C4-2B (cell line): ENCODE results near the gene FGFRL1.
A peak's percentile ranks its signal among the peaks of the same experiment; 100 is the strongest.

Source experiments
- H3K27ac ChIP-seq: fragments of 450-650 bp; 2 replicates; pipeline ENCODE4 v1.5.1; 2017
- ZFX ChIP-seq: fragments of 450-650 bp; IDR thresholded peaks from 2 replicates; pipeline ENCODE4 v1.6.1; 2017
- TF ChIP-seq, protein P1 (sequence below): fragments of 450-650 bp; conservative IDR thresholded peaks from 2 replicates; pipeline ENCODE4 v1.5.1; 2017; ENCODE audit warnings: mild to moderate bottlenecking

The FGFRL1 gene

DNA sequence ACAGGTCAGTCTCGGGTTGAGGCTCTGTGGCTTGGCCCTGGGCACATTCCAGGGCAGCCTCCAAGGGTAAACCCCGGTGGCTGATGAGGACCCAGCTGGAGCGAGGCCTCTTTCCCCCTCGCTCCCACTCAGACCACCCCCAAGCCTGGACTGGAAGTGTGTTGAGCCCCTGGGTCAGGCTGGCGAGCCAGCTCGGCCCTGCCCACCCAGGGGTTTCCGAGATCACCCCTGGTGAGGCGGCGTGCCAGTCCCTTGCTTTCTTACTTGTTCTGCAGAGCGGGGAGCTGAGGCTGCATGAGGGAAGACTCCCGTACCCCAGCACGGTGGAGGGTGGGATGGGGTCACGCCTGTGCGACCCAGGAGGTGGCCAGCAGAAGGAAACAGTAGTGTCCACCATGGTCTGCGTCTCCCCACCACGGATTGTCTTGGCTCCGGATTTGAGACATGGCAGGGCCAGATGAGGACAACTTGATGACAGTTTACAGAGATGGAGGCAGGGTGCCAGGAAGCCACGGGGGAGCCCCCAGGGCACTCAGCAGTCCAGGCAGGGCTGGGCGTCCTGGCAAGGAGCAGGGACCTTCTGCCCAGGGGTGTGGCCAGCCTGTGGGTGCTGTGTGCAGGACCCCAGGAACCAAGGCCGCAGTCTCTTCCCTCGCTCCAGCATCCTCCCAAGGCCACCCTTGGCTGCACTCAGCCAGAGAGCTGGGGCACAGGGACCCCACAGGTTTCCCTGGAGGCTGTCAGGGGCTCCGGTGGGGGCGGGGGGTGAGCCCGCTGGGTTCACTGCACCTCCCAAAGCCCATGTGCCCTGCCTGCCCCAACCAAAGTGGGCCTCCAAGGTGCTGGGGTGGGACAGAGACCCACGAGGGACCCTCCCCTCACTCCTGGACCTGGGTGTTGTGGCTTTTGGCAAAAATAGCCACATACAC, 6.6 kb upstream of the FGFRL1 start:
- TF ChIP-seq ZFX = no peak
- TF ChIP-seq, protein P1, sequence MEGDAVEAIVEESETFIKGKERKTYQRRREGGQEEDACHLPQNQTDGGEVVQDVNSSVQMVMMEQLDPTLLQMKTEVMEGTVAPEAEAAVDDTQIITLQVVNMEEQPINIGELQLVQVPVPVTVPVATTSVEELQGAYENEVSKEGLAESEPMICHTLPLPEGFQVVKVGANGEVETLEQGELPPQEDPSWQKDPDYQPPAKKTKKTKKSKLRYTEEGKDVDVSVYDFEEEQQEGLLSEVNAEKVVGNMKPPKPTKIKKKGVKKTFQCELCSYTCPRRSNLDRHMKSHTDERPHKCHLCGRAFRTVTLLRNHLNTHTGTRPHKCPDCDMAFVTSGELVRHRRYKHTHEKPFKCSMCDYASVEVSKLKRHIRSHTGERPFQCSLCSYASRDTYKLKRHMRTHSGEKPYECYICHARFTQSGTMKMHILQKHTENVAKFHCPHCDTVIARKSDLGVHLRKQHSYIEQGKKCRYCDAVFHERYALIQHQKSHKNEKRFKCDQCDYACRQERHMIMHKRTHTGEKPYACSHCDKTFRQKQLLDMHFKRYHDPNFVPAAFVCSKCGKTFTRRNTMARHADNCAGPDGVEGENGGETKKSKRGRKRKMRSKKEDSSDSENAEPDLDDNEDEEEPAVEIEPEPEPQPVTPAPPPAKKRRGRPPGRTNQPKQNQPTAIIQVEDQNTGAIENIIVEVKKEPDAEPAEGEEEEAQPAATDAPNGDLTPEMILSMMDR = no peak
- H3K27ac ChIP-seq = no peak overlapping the region; the same call in 1 of the 2 replicates

GRCh38 chr4:1006856-1007255, 4.6 kb upstream of the FGFRL1 start:
- no peak overlapping the region for H3K27ac ChIP-seq
- TF ChIP-seq, protein P1 = no peak
- TF ChIP-seq ZFX = no peak

DNA sequence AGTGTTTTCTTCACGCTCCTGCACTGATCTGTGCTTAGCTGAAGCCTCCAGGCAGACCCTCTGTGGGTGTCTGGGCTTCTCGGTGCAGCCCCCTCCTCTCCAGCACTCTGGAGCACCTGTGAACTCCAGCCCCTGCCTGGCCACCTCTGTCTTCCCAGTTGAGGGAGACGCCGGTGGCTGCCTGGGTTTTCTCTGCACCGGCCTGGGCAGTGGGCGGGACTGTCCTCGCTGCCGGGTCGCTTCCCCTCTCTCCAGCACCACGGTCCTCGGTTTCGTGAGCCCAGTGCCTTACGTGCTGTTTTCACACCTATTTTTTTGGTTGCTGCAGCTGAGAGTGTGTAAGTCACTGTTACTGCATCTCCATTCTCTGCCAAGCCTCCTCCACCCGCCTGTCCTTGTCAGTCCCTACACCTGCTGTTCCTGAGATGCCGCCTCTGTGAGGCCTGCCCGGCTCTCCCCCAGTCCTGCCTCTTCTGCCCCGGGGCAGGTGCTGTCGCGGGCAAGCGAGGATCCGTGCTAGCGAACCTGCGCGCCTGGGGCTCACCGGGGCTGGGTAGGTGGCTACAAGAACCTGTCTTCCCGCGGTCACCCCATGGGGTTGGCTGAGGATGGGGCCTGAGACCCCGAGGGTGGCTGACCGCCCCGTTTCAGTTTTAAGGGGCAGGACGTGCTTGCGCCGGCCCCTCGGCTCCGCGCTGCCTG, 2.4 kb upstream of the FGFRL1 start:
- TF ChIP-seq, protein P1 = no peak
- TF ChIP-seq ZFX = no peak
- peak overlapping the region; percentile 47 for H3K27ac ChIP-seq

- H3K27ac ChIP-seq = peak overlapping the region; percentile 68
These were observed 1.7 kb upstream of the FGFRL1 start for GRCh38 chr4:1009542-1010394.

GRCh38 chr4:1010395-1011021, 918 bp upstream of the FGFRL1 start:
- H3K27ac ChIP-seq = peak overlapping the region; percentile 68
- TF ChIP-seq, protein P1 = no peak
- 0 out of 2 replicates have a peak, but pooled peaks have one; percentile 7 for TF ChIP-seq ZFX

More at GRCh38 chr4:1009542-1010394, 1.7 kb upstream of the FGFRL1 start:
- TF ChIP-seq, protein P1 = no peak; the same call in 1 of the 2 replicates
- no peak for TF ChIP-seq ZFX

DNA sequence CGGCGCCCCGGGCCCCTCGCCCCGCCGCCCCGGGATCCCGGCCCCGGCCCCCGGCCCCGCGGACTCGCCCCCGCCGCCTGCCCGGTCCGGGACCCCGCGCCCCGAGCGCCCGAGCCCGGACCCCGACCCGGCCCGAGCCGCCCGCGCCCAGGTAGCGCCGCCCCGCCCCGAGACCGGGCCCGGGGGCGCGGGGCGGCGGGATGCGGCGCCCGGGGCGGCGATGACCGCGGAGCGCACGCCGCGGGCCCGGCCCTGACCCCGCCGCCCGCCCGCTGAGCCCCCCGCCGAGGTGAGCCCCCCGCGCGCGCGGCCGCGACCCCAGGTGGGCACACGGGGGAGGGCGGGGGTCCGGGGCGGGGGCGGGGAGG, 224 bp downstream of the FGFRL1 start:
- TF ChIP-seq ZFX = no peak
- TF ChIP-seq, protein P1 = no peak
- peak overlapping the region; percentile 77 for H3K27ac ChIP-seq
